RPMI7951 (cell line): Measurements from ENCODE around the gene IFNAR2. TPM values are rescaled to one million over a fixed set of nuclear protein-coding genes. Genes with fewer than 3 reads are reported as not detected.
"Not testable (repeated sequence)": the region's sequence is repeated elsewhere in the genome, so short reads cannot be mapped to it uniquely, and the experiment has no call there.

ENCODE experiments used
- DNase-seq: peaks from one replicate; pipeline ENCODE4 v3.0.0-alpha.2; 2012; ENCODE audit warnings: low read depth
- total RNA-seq: library from RNA; depleted of rRNA; stranded (reverse); fragments of >200 nt; shearing (Covaris generic); gene quantifications from 2 replicates; pipeline ENCODE4 v1.2.3, GENCODE V29; 2014

The IFNAR2 gene
- total RNA-seq, 1 experiment from 2014 or later: 4.9 TPM

DNA sequence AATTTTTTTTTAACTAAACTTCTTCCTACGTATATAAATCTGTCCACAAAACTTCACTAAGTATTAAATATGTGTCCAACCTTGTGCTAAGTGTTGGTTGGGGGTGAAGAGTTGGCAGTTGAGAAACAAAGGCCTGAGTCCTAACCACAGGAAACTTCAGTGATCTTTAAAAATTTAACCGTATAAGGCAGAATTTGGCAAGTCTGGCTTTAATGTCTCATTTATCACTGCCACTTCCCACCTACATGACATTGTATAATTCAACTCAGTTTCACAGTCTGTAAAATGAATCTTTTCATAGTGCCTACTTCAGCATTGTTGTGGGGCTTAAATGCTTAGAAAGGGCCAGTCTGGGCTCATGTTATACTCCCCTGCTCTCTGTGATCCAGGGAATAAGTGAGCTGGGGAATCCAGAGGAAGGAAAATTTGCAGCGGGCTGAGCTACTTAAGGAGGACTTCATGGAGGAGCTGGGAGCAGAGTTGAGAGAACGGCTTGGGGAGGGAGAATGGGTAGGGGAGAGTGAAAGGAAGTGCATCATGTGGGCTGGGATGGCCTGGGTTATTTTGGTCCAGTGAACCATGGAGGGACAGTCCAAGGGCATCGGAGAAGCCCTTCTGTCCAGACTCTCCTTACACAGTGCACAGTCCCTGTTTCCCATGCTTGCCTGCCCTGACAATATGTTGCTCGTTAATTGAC, 14.5 kb downstream of the IFNAR2 start:
- no peak for DNase-seq

DNA sequence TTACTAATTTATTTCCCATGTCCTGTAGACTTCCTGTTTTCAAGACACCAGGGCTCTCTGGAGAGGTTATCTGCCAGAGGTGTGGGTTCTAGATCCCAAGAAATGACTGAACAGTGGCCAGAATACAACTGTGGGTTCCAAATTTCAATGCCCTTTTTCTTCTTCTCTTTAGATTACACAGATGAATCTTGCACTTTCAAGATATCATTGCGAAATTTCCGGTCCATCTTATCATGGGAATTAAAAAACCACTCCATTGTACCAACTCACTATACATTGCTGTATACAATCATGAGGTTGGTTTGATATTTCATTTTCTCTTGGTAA, 15.0 kb downstream of the IFNAR2 start:
- DNase-seq: no peak

DNA sequence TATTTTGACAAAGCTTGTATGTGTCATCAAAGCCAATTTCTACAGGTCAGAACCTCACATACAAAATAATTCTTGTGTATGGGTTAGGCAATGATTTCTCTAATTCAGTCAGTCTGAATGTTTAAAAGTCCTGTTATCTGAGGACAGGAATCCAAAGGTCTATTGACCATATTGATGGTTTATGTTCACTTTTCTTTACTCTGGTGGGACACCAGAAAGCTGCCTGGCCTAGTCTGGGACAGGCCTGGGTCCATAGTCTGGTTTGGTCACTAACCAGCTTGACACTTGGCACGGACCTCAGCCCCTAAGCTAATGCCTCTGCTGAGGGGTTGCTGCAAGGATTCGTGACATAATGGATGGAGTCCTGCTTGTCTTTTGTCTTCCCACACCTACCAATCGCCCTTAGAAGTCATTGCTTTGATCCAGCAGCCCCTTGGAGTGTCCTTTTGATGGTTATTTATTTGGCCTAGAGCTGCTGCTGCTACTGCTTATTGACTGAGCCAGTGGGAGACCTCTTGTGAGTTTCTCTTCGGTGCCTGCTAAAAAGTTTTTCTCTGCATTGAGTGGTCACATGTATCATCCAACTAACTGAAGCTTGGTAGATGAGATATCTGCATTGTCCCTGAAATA, 15.7 kb downstream of the IFNAR2 start:
- DNase-seq: no peak

DNA sequence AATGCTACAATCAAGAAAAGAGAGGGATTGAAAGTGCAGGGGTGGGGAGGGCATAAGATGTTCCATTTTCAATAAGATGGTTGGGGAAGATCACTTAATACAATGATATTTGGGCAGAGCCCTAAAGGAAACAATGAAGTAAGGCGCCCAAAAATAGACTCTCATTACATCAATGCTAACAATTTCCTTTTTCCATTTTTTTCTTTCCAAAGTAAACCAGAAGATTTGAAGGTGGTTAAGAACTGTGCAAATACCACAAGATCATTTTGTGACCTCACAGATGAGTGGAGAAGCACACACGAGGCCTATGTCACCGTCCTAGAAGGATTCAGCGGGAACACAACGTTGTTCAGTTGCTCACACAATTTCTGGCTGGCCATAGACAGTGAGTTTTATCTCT, 16.8 kb downstream of the IFNAR2 start:
- DNase-seq: no peak

DNA sequence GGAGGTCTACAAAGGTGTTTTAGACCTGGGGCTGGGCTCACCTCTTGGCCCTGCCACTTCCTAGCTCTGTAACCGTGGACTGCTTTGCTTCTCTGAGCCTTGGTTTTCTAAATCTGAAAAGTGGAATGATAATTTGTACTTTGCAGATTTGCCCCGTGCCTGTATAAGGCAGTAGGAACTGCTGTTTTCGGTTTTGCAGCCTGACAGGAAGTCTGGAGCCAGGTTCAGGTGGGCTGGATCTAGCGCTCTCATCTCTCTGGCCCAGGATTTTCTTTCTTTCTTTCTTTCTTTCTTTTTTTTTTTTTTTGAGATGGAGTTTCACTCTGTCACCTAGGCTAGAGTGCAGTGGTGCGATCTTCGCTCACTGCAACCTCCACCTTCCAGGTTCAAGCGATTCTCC, 17.2 kb downstream of the IFNAR2 start:
- no peak for DNase-seq

DNA sequence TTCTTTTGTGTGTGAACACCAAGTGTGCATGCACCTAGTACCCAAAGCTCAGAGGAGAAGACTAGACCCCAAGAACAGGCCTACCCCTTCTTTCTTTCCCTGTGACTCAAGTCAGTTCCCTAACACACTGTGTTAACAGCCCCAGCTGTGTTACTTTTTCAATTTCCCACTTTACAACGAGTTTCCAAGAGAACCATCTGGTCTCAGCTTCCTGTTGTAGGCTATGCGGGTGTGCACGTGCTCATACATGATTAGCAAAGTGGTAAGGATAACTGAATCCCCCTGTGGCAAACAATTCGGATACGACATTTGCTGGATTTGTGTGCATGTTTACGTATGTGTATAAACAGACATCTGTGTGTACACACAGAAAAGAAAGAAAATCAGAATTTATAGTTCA, 17.9 kb downstream of the IFNAR2 start:
- DNase-seq: no peak

DNA sequence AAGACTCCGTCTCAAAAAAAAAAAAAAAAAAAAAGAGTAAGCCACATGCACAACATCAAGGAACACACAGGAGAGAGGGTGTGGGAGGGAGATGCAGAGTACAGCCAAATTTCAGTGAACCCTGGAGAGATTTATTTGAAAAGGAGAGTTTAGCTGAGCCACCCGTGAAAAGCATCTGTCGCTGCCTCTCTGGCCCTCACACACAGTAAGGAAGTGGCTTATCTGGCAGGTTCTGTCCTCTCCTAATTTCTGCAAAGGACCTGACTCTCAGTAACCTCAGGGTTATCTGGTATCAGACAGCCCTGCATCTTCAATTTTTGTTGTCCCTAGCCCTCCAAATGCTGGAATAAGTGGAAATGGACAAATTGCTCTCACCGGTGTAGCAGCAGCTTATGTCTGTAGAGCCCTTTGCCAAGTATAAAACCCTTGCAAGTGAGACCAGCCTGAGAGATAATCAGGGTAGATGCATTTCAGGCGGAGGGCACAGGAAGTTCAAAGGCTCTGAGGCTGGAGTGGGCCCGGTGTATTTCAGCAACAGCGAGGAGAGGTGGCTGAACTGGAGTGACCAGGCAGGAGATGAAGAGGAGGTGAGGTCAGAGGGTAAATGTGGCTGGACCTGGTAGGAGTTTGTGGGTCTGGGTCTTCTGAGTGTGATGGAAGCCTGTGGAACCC, 19.7 kb downstream of the IFNAR2 start:
- no peak for DNase-seq

DNA sequence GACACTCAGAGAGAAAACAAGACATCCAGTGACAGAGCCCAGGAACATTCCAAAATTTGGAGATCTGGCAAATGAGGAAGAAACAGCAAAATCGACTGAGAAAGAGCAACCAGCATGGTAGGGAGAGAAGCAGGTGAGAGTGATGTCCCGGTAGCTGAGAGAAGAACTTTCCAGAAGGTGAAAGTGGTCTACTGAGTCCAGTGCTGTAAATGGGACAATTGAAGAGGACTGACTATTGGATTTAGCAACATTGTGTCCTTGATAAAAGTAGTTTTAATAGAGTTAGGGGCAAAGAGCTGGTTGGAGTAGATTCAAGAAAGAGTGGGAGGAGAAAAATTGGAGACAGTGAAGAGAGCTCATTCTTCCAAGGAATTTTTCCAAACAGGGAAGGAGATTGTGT, 21.4 kb downstream of the IFNAR2 start:
- no peak for DNase-seq

DNA sequence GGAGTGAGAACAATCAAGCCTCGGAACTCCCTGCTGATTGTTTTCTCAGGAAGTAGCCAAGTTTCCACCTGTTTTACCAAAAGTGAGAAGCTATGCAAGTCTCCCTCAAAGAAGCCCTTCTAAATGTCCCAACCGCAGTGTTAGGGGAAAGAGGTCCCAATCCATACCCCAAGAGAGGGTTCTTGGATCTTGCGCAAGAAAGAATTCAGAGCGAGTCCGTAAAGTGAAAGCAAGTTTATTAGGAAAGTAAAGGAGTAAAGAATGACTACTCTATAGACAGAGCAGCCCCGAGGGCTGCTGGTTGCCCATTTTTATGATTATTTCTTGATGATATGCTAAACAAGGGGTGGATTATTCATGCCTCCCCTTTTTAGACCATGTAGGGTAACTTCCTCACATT, 23.6 kb downstream of the IFNAR2 start:
- not testable (repeated sequence) for DNase-seq

DNA sequence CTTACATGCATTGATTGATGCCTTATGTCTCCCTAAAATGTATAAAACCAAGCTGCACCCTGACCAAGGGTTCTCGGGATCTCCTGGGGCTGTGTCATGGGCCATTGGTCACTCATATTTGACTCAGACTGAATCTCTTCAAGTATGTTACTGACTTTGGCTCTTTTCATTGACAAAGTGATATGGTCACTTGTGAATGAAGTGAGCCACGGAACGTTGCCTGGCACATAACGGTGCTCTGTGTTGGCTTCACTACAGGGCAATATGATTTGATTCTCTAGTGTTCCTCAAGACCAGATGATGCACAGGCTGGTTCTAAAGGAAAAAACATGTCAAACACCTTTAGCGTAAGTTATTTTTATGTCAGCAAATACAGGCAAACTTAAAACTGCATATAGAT, 25.0 kb downstream of the IFNAR2 start:
- no peak for DNase-seq

DNA sequence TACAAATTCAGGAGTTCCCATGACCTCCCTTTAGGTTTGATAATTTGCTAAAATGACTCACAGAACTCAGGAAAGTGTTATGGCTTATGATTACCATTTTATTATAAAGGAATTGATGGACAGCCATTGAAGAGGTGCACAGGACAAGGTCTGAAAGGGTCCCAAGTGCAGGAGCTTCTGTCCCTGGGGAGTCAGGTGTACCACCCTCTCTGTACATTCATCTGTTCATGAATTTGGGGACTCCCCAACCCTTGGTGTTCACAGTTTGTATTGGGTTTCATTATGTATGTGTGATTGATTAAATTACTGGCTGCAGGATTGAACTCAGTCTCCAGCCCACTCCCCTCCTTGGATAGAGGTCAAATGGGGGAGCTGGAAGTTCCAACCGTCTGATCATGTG, 25.7 kb downstream of the IFNAR2 start:
- DNase-seq: no peak

DNA sequence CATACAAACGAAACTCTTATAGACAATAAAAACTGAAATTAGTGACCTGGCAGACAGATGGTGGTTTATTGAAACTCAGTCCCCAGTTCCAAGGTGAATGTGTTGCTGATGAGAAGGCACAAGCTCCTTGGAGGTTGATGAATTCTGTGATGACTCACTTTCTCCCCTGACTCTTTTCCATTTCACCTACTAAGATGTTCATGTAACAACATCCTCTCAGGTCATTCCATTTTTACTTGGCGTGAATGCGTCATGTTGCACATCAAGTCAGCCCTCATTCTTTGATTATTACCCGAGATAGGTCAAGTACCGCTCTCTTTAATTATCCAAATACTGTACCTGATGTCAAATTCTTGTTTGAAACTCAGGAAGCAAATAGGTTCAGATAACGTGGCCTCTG, 26.3 kb downstream of the IFNAR2 start:
- no peak for DNase-seq

DNA sequence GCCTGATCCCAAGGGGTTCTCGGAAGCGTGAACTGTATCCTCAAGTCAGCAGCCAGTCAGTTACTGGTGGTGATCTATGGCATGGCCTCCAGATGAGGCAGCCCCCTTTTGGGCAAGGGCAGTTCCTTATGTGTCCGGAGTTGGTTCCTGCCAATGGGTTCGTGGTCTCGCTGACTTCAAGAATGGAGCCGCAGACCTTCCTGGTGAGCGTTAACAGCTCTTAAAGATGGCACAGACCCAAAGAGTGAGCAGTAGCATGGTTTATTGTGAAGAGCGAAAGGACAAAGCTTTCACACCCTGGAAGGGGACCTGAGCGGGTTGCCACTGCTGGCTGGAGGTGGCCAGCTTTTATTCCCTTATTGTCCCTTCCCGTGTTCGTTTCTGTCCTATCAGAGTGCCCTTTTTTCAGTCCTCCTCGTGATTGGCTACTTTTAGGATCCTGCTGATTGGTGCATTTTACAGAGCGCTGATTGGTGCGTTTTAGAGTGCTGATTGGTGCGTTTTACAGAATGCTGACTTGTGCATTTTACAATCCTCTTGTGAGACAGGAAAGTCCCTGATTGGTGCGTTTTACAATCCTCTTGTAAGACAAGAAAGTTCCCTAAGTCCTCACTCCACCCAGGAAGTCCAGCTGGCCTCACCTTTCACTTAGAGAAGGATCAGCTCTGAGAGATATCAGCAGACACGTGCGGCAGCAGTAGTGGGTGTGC, 27.5 kb downstream of the IFNAR2 start:
- no peak for DNase-seq

DNA sequence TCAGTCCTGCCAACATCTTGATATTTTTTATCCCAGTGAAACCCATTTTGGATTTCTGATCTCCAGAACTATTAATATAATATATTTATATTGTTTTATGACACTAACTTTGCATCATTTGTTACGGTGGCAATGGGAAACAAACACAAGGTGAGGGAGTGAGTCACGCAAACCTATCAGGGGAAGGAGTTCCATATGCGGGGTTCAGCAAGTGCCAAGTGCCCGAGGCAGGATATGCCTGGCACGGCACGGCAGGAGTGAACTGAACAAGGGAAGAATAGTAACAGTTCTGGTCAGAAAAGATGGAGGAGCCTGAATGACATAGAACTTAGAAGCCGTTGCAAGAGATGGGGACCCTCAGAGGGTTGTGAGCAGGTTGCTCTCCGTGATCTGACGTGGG, 28.7 kb downstream of the IFNAR2 start:
- DNase-seq: no peak

DNA sequence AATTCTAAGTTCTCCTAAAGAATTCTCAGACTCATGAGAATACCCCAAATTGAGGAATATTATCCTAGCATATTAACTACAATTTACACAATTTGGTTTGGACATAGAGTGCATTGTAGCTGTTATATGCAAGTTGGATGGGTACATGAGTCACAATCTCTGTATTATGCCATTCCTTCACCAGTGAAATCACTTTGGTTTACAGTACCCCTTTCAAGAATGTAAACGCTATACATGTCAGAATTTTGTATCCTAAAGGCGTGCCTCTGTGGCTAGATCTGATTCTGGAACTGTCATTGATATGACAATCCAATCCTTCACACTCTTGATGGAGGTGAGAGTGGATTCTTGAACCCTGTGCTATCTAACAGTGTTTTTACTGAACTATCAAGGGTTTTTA, 29.7 kb downstream of the IFNAR2 start:
- DNase-seq: peak; percentile 35

DNA sequence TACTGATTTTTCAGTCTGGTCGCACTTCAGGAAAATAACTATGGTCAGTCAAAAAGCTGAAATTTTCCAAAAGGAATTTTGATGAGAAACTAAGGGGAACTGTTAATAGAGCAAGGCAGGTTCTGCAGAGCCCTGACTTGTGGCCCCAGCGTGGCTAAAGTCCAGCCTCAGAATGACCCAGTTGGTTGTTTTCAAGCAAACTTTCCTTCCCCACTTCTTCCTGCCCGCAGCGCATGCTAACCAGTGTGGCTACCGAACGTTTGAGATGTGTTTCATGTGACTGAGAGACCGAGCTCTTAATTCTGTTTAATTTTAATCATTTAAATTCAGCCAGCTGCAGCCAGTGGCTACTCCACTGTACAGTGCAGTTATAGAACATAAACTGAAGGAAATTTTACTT, 30.3 kb downstream of the IFNAR2 start:
- no peak for DNase-seq

DNA sequence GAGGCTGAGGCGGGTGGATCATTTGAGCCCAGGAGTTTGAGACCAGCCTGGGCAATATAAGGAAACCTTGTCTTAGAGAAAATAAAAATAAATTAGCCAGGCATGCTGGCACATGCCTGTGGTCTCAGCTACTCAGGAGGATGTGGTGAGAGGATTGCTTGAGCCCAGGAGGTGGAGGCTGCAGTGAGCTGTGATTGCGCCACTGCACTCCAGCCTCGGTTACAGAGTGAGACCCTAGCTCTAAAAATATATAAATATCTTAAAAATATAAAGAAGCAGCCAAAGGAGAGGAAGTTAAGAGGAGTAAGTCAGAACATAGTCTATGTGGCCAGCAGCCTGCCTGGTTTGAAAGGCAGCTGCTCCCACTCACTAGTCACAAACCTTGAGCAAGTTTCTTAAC, 31.9 kb downstream of the IFNAR2 start:
- peak; percentile 60 for DNase-seq

DNA sequence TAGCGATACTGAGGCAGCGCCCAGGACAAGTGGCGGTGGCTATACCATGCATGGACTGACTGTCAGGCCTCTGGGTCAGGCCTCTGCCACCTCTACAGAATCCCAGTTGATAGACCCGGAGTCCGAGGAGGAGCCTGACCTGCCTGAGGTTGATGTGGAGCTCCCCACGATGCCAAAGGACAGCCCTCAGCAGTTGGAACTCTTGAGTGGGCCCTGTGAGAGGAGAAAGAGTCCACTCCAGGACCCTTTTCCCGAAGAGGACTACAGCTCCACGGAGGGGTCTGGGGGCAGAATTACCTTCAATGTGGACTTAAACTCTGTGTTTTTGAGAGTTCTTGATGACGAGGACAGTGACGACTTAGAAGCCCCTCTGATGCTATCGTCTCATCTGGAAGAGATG, 33.2 kb downstream of the IFNAR2 start:
- DNase-seq: no peak

DNA sequence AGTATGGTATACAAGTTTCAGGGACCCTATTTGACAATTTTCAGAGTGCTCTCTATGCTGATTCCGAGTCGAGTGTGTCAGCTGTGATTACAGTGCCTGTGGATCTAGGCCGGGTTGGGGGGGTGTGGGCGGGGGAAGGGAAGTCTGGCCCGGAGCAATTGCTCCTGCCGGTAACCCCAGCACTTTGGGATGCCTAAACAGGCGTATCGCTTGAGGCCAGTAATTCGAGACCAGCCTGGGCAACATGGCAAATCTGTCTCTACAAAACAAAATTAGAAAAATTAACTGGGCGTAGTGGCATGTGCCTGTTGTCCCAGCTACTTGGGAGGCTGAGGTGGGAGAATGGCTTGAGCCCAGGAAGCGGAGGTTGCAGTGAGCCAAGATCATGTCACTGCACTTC, 34.8 kb downstream of the IFNAR2 start:
- DNase-seq: no peak

DNA sequence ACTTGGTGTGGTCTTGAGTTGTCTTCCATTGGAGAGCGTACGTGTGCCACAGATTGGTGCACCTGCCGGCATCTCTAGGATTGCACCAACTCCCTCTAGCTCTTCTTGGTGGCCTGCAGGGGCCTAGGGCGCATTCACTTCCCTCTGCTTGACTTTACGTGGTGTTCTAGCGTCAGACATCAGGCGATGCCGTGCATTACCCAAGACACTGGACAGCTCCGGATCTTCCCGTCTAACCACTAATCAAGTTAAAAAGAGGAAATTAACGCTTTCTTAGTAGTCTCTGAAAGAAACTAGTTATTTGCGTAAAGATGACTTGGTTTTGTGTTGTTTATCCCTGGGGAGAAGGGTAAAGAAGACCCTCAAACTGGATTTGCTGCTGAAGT, 35.9 kb downstream of the IFNAR2 start:
- DNase-seq: no peak

DNA sequence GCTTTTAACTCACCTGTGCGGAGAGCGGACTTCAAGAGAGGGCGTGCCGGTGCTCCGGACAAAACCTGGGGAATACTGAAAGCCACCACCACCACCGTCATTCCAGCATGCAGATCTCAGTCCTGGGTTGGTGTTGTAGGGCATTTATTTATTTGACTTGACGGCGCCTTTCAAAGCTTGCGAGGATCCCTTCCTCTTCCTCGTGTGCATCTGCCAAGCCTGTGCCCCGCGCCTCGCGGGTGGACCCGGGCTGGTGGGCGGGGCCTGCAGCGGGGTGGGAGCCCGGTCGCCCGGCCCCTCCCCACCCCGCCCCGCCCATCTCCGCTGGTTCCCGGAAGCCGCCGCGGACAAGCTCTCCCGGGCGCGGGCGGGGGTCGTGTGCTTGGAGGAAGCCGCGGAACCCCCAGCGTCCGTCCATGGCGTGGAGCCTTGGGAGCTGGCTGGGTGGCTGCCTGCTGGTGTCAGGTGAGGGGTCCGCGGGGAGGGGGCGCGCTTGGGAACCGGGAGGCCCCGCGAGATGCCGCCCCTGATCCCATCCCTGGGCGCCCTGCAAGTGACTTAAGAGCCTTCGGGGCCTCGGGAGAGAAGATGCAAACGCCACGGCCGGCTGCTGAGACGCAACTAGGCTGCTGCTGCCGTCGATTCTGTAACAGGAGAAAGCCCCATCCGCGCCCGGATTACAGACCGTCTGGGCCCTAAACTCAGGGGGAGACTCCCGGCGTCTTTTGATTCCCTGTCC, 36.5 kb downstream of the IFNAR2 start, which contains the start of gene IL10RB:
Gene IL10RB, plus strand, starts transcription at position 318 of the 739 bp plus-strand sequence. Its CDS starts 99 bp downstream, at position 417.
- peak; percentile 53 for DNase-seq

DNA sequence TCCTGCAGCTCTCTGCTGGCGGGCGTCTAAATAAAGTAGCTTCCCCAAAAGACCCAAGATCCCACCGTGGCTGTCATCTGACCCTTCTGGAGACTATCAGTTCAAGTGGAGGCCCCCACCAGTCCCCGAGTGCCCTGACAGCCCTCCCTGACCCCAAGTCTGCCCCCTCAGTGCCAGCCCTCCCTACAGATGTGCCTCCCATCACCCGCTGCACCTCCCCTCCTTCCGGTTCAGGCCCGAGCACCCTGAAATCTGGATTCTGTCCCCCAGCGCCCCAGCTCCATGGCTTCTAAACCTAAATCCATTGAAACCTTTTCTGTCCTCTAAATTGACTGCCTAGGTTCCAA, 37.0 kb downstream of the IFNAR2 start:
- DNase-seq: no peak
